OCI-LY1 (cell line): Measurements from ENCODE around the gene NEURL3.

Experiments used
- CTCF ChIP-seq: fragments of 200-600 bp; sonication (generic), shearing (Covaris generic); IDR thresholded peaks from 2 replicates; pipeline ENCODE4 v1.5.1; 2017; ENCODE audit warnings: mild to moderate bottlenecking, antibody characterized with exemption, low read length, moderate library complexity, mixed read lengths
- EZH2 ChIP-seq: fragments of 200-600 bp; sonication (generic), shearing (Covaris generic); IDR thresholded peaks from 2 replicates; pipeline ENCODE4 v1.8.0; 2017; ENCODE audit warnings: borderline replicate concordance, mixed run types, mild to moderate bottlenecking, antibody characterized with exemption, low read length, moderate library complexity, mixed read lengths

DNA sequence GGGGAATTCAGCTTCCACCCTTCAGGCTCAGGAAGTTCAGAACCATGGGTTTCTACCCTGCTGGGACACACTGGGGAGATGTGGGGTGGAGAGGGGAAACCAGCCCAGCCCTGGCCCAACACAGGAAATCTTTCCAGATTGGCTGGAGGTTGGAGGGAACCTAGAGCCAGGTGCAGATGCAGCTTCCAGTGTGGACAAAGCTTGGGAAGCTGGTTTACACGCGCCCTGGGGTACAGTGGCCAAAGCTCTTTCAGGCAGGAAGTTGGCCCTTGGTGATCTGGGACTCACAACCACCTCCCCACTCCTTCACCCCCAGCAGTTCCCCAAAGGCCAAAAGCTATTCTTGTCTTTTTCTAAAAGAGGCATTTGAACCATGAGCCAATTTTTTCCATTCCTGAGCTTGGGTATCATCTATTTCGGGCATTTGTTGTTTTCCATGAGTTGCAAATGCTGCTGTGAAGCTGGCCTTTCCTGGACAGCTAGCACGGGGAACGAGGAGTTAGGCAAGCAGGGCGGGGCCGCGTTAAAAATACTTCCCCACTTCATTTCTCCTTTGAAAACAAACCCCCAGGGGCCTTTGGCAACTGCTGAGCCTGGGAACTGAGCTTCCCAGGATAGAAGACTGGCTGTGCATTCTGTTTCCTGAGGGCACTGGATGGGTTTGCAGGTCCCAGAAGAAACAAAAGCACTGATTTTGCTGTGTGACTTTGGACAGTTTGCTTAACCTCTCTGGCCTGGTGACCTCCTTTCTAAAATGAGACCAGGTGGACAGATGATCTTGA lies 28.3 kb upstream of the NEURL3 start:
- TF ChIP-seq CTCF, result no peak
- no peak for TF ChIP-seq EZH2
